GM12878 (cell line): ENCODE measurements around the gene F3. TPM values are rescaled to one million over a fixed set of nuclear protein-coding genes. Genes with fewer than 3 reads are reported as not detected.

Source experiments
- ATAC-seq: fragments of 200-7000 bp; cut with Tn5 transposase; 3 replicates; pipeline ENCODE4 v1.9.1; 2020; ENCODE audit warnings: mild to moderate bottlenecking, moderate library complexity
- BruUV-seq: library from RNA; stranded (reverse); fragments of 400-500 nt; replicated peaks from 2 replicates; lab custom pipeline; 2021; lab: Mats Ljungman, UMichigan
- CTCF ChIA-PET: fragments of 300-600 bp; sonication (Branson Sonifier 250); formaldehyde crosslinking; extraction: SDS; loops from one replicate; lab custom pipeline; 2021; ENCODE audit warnings: inconsistent platforms; lab: Yijun Ruan, JAX
- POLR2A ChIA-PET: fragments of 350-600 bp; formaldehyde crosslinking; extraction: SDS; loops from one replicate; lab custom pipeline; 2021; ENCODE audit warnings: inconsistent platforms; lab: Charles Lee
- RAD21 ChIA-PET: fragments of 300-600 bp; sonication (Branson Sonifier 250); formaldehyde crosslinking; loops from one replicate; lab custom pipeline; 2023; ENCODE audit warnings: antibody characterized with exemption; ENCODE audit not compliant: unreplicated experiment; lab: Charles Lee
- SMC1A ChIA-PET: fragments of 300-600 bp; sonication (Branson Sonifier 250); formaldehyde crosslinking; loops from one replicate; lab custom pipeline; 2023; ENCODE audit not compliant: unreplicated experiment, uncharacterized antibody; lab: Charles Lee
- DNase-seq: peaks from one replicate; pipeline ENCODE4 v3.0.0-alpha.2; 2011; ENCODE audit warnings: low read depth, low spot score
- FAIRE-seq: peaks from 3 replicates; lab custom pipeline; 2011; peaks lifted over from hg19 to GRCh38; lab: Jason Lieb, UNC
- H2AFZ ChIP-seq: 2 replicates; pipeline ENCODE4 v1.6.0; 2011; ENCODE audit warnings: low read depth, low read length, control low read depth; ENCODE audit not compliant: control insufficient read depth
- H3K27ac ChIP-seq: 2 replicates; pipeline ENCODE4 v1.5.1; 2011; ENCODE audit warnings: control low read depth; ENCODE audit not compliant: control insufficient read depth, insufficient read depth
- H3K27me3 ChIP-seq, 2 experiments: replicated peaks in 1 of 2; 2 replicates each; pipeline versions ENCODE4 v1.6.0 to v1.6.1; 2011; ENCODE audit warnings: low read length in 1 of 2; ENCODE audit not compliant: control insufficient read depth in 2 of 2, insufficient read depth in 2 of 2
- H3K36me3 ChIP-seq, 2 experiments: 2 replicates each; pipeline ENCODE4 v1.5.1; 2011; ENCODE audit warnings: low read length in 1 of 2; ENCODE audit not compliant: control insufficient read depth in 2 of 2, insufficient read depth in 2 of 2
- H3K4me1 ChIP-seq: 2 replicates; pipeline ENCODE4 v1.6.1; 2011; ENCODE audit warnings: mild to moderate bottlenecking, low read length, moderate library complexity, mixed read lengths; ENCODE audit not compliant: control insufficient read depth, insufficient read depth
- H3K4me2 ChIP-seq: 2 replicates; pipeline ENCODE4 v1.6.0; 2011; ENCODE audit warnings: control low read depth; ENCODE audit not compliant: control insufficient read depth, insufficient read depth
- H3K4me3 ChIP-seq: fragments of 200-600 bp; sonication (generic); 2 replicates; pipeline ENCODE4 v1.5.1; 2016
- H3K79me2 ChIP-seq: 2 replicates; pipeline ENCODE4 v1.6.0; 2011; ENCODE audit warnings: low read length; ENCODE audit not compliant: control insufficient read depth, insufficient read depth
- H3K9ac ChIP-seq: 2 replicates; pipeline ENCODE4 v1.8.0; 2011; ENCODE audit warnings: low read length, control low read depth, mixed read lengths; ENCODE audit not compliant: control insufficient read depth, insufficient read depth
- H3K9me3 ChIP-seq: replicated peaks from 3 replicates; pipeline ENCODE4 v1.5.1; 2011; ENCODE audit warnings: mild to moderate bottlenecking, low read length; ENCODE audit not compliant: control insufficient read depth, insufficient read depth
- H4K20me1 ChIP-seq: 2 replicates; pipeline ENCODE4 v1.6.0; 2011; ENCODE audit not compliant: control insufficient read depth, insufficient read depth
- BCL11A ChIP-seq: IDR thresholded peaks from 2 replicates; pipeline ENCODE4 v1.6.1; 2011; ENCODE audit warnings: low read depth, low read length
- CREB1 ChIP-seq: IDR thresholded peaks from 2 replicates; pipeline ENCODE4 v1.6.1; 2012; ENCODE audit warnings: low read depth, mild to moderate bottlenecking, inconsistent platforms
- EED ChIP-seq: sonication (generic); IDR thresholded peaks from 2 replicates; pipeline ENCODE4 v1.6.1; 2016; ENCODE audit warnings: antibody characterized with exemption, low read depth
- ESRRA ChIP-seq: IDR thresholded peaks from 2 replicates; pipeline ENCODE4 v1.6.1; 2012; ENCODE audit warnings: mild to moderate bottlenecking, low read length, improper control_type of control experiment
- GATAD2B ChIP-seq: fragments of 450-650 bp; conservative IDR thresholded peaks from 2 replicates; pipeline ENCODE4 v1.6.1; 2017; ENCODE audit warnings: low read depth, mild to moderate bottlenecking, moderate library complexity
- HDAC6 ChIP-seq: fragments of 200-600 bp; sonication (generic); IDR thresholded peaks from one replicate; pipeline ENCODE4 v1.8.0; 2017; ENCODE audit warnings: antibody characterized with exemption; ENCODE audit not compliant: unreplicated experiment
- IRF3 ChIP-seq: fragments of 450-650 bp; IDR thresholded peaks from 2 replicates; pipeline ENCODE4 v1.6.1; 2014; ENCODE audit warnings: mild to moderate bottlenecking
- NFXL1 ChIP-seq: fragments of 450-650 bp; IDR thresholded peaks from 2 replicates; pipeline ENCODE4 v1.6.1; 2017; ENCODE audit warnings: antibody characterized with exemption, mild to moderate bottlenecking, borderline replicate concordance
- PRDM15 ChIP-seq: fragments of 450-650 bp; formaldehyde crosslinking; IDR thresholded peaks from 2 replicates; pipeline ENCODE4 v1.4.0; 2020; ENCODE audit warnings: mild to moderate bottlenecking, moderate library complexity
- REST ChIP-seq: IDR thresholded peaks from 2 replicates; pipeline ENCODE4 v1.6.1; 2012; ENCODE audit warnings: mild to moderate bottlenecking, low read depth, low read length
- SIN3A ChIP-seq: IDR thresholded peaks from 2 replicates; pipeline ENCODE4 v1.6.1; 2012; ENCODE audit warnings: low read depth, low read length, improper control_type of control experiment
- STAT1 ChIP-seq: fragments of 450-650 bp; conservative IDR thresholded peaks from 2 replicates; pipeline ENCODE4 v1.6.1; 2014; ENCODE audit warnings: antibody characterized with exemption, mild to moderate bottlenecking
- STAT3 ChIP-seq: IDR thresholded peaks from 2 replicates; pipeline ENCODE4 v1.6.1; 2011; ENCODE audit warnings: low read depth, low read length, improper control_type of control experiment
- SUPT20H ChIP-seq: IDR thresholded peaks from 2 replicates; pipeline ENCODE4 v1.6.1; 2011; ENCODE audit warnings: low read depth, mild to moderate bottlenecking, low read length, moderate library complexity, borderline replicate concordance; ENCODE audit not compliant: control insufficient read depth
- USF1 ChIP-seq: IDR thresholded peaks from 2 replicates; pipeline ENCODE4 v1.6.1; 2011; ENCODE audit warnings: borderline replicate concordance, low read depth, mild to moderate bottlenecking, moderate library complexity, mixed read lengths, low read length; ENCODE audit not compliant: insufficient read depth; ENCODE audit errors: extremely low read length
- WRNIP1 ChIP-seq: IDR thresholded peaks from 2 replicates; pipeline ENCODE4 v1.6.1; 2011; ENCODE audit warnings: low read depth, low read length, improper control_type of control experiment, borderline replicate concordance
- WGBS: methylation state at CpG from one replicate; pipeline ENCODE4 v1.1.6; 2016; ENCODE audit warnings: low lambda C conversion rate; ENCODE audit not compliant: insufficient replicate concordance, insufficient coverage; ENCODE audit errors: missing lambda C conversion rate; 5-methylcytosine and 5-hydroxymethylcytosine counted together
- in situ Hi-C: fragments of 300-500 bp; cut with MboI; formaldehyde crosslinking; loops from 9 replicates; pipeline ENCODE4 v1.14.3; 2018; ENCODE audit warnings: mixed read lengths
- intact Hi-C: fragments of 100-400 bp; cut with micrococcal nuclease; formaldehyde crosslinking; loops from one replicate; pipeline ENCODE4 v1.14.2; 2022; ENCODE audit not compliant: unreplicated experiment
- polyA plus RNA-seq, 11 experiments: library from polyadenylated mRNA; depleted of rRNA in 4 of 11; unstranded in 6 of 11; stranded (reverse) in 5 of 11; fragments of >200 nt; fragmentation: Nextera tagmentation in 4 of 11; fragmentation: Illumina TruSeq in 1 of 11; extraction: Ambion mirVana in 4 of 11; extraction: Trizol in 1 of 11; gene quantifications; 1 replicate in 1 of 11; 2 replicates in 10 of 11; pipeline versions ENCODE4 v1.2.1 to v1.2.3, GENCODE V29; 2011 to 2016; ENCODE audit warnings: inconsistent platforms in 2 of 11, missing spikeins in 2 of 11, low read depth in 1 of 11
- total RNA-seq, 4 experiments: library from RNA; depleted of rRNA in 3 of 4; stranded (reverse); fragments of >200 nt in 3 of 4; fragmentation: Illumina TruSeq in 1 of 4; extraction: Trizol in 1 of 4; gene quantifications; 2 replicates each; pipeline versions ENCODE4 v1.2.1 to v1.2.3, GENCODE V29; 2013 to 2021

F3 gene
- total and polyA plus RNA-seq, 10 of the 15 experiments (the other 5 are each of a cell fraction or from before 2014, with no cell fraction given), result 0.18 to 0.33 TPM; not detected in 8

- H3K4me3 ChIP-seq, result no peak overlapping the region
- no peaks in the 10 kb centered on the region for H4K20me1 ChIP-seq
- H2AFZ ChIP-seq, result no peak overlapping the region
- ChIA-PET POLR2A (no interaction called here), RAD21 (interaction anchor here (0.9 to 1.3 kb wide), 2 partner anchors 48 to 284 kb away, joined by 3 read pairs; no protein-coding TSS in a partner anchor), CTCF (interaction anchor here (0.7 to 12.6 kb wide), 2 partner anchors 108 to 285 kb away, joined by 3 to 127 read pairs; no protein-coding TSS in a partner anchor), SMC1A (no interaction called here)
- ATAC-seq, result no peak
- 61% methylated on average over 2 of the region's 2 CpGs for WGBS
- no TSS peak for BruUV-seq
- no peak for DNase-seq
- no peaks in the 10 kb centered on the region for H3K4me1 ChIP-seq
- no peaks in the 10 kb centered on the region for H3K27me3 ChIP-seq
- in situ Hi-C loops (no loop called here), intact Hi-C loops (no loop called here)
- no peaks in the 10 kb centered on the region for H3K36me3 ChIP-seq
- no peaks in the 10 kb centered on the region for H3K9me3 ChIP-seq
- no peak overlapping the region for H3K9ac ChIP-seq
- FAIRE-seq, result no peak
- no peak overlapping the region for H3K4me2 ChIP-seq
- H3K79me2 ChIP-seq, result no peaks in the 10 kb centered on the region
- H3K27ac ChIP-seq, result no peak overlapping the region
- TF ChIP-seq ESRRA (no peak), REST (no peak), BCL11A (no peak), USF1 (no peak), EED (no peak), CREB1 (no peak), IRF3 (no peak), PRDM15 (CRISPR knock-in tag) (no peak), SIN3A (no peak), GATAD2B (no peak), HDAC6 (no peak), STAT3 (no peak), SUPT20H (no peak), NFXL1 (no peak), STAT1 (no peak), WRNIP1 (no peak)
Observed at GRCh38 chr1:94519351-94519750, 22.2 kb downstream of the F3 start.
